Thyroid gland (tissue), 4 donors: ENCODE results near the gene FMO4.

Experiments used
- POLR2A ChIP-seq, 2 donors: fragments of 450-650 bp; IDR thresholded peaks; one replicate each; pipeline ENCODE4 v1.6.1; 2017; ENCODE audit warnings: antibody characterized with exemption in 2 of 2, mild to moderate bottlenecking in 2 of 2, moderate library complexity in 1 of 2
- TF ChIP-seq, protein P1 (sequence below), 6 experiments: fragments of 200-600 bp in 3 of 6; fragments of 450-650 bp in 3 of 6; sonication (generic) in 3 of 6; IDR thresholded peaks; one replicate each; pipeline ENCODE4 v1.5.1; 2016 to 2019; ENCODE audit warnings: antibody characterized with exemption in 6 of 6, mild to moderate bottlenecking in 2 of 6, inconsistent platforms in 1 of 6, moderate library complexity in 1 of 6

DNA sequence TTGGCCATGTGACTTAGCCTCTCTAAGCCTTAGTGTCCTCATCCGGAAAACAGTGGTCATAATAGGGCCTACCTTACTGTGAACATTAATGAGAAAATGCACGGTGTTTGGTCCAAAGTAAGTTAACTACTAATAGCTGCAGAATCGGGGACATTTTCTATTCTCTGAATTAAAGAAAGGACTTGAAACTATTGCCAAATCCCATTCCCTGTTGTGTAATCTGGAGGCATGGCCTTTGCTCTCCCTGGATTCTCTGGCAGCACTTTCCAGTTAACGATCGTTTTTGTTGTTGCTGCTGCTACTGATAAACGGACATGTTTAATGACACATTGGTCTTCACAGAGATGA is 30.5 kb downstream of the FMO4 start:
- TF ChIP-seq POLR2A (IDR thresholded peaks at IDR 0.05): no peak
- TF ChIP-seq, protein P1, sequence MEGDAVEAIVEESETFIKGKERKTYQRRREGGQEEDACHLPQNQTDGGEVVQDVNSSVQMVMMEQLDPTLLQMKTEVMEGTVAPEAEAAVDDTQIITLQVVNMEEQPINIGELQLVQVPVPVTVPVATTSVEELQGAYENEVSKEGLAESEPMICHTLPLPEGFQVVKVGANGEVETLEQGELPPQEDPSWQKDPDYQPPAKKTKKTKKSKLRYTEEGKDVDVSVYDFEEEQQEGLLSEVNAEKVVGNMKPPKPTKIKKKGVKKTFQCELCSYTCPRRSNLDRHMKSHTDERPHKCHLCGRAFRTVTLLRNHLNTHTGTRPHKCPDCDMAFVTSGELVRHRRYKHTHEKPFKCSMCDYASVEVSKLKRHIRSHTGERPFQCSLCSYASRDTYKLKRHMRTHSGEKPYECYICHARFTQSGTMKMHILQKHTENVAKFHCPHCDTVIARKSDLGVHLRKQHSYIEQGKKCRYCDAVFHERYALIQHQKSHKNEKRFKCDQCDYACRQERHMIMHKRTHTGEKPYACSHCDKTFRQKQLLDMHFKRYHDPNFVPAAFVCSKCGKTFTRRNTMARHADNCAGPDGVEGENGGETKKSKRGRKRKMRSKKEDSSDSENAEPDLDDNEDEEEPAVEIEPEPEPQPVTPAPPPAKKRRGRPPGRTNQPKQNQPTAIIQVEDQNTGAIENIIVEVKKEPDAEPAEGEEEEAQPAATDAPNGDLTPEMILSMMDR (IDR thresholded peaks at IDR 0.05): no peak
